Testis (tissue), 2 donors: ENCODE data around the gene SLC3A2.

Experiments used
- CTCF ChIP-seq, 3 experiments: fragments of 450-650 bp in 2 of 3; fragments of 200-600 bp in 1 of 3; sonication (generic) in 1 of 3; IDR thresholded peaks; one replicate each; pipeline ENCODE4 v1.5.1; 2016 to 2019; ENCODE audit warnings: antibody characterized with exemption in 3 of 3, mild to moderate bottlenecking in 2 of 3, moderate library complexity in 1 of 3
- POLR2A ChIP-seq: fragments of 450-650 bp; IDR thresholded peaks from one replicate; pipeline ENCODE4 v1.6.1; 2017; ENCODE audit warnings: antibody characterized with exemption, mild to moderate bottlenecking, moderate library complexity

DNA sequence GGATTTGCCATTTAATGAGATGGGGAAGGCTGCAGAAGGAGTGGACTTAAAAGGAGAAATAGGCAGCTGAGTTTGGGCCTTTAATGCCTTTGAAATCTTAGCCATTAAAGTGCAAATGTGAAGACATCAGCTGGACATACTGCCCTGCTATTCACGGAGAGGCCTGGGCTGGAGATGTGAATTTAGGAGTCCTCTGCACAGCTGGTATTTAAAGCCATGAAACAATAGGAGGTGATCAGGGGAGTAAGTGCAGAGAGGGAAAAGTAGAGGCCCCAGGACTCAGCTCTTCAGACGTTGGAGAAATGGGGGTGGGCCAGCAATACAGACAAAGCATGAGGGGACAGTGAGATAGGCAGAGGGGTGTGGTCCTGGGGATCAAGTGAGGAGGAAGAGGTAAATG, 16.6 kb downstream of the SLC3A2 start:
- no peak for TF ChIP-seq CTCF (IDR thresholded peaks at IDR 0.05)
- no peak for TF ChIP-seq POLR2A
